HG02943 (cell line): ENCODE results near the gene GSTM3.
"Not testable (repeated sequence)": the region's sequence is repeated elsewhere in the genome, so short reads cannot be mapped to it uniquely, and the experiment has no call there.

Experiments
- ATAC-seq: cut with Tn5 transposase; IDR thresholded peaks from one replicate; pipeline ENCODE4 v1.9.1; 2021; ENCODE audit warnings: mild to moderate bottlenecking, low read depth, moderate library complexity; ENCODE audit not compliant: unreplicated experiment

Gene GSTM3

GRCh38 chr1:109776206-109776835, 35.5 kb upstream of the GSTM3 start:
- no peak for ATAC-seq

- no peak for ATAC-seq
These were observed 34.6 kb upstream of the GSTM3 start for GRCh38 chr1:109775398-109775797.

- ATAC-seq: no peak
These were observed 33.2 kb upstream of the GSTM3 start for GRCh38 chr1:109773900-109774485.

- ATAC-seq: no peak
These were observed 32.5 kb upstream of the GSTM3 start for GRCh38 chr1:109773203-109773899.

GRCh38 chr1:109772658-109773202, 31.9 kb upstream of the GSTM3 start:
- no peak for ATAC-seq

- ATAC-seq: no peak
These were observed 31.1 kb upstream of the GSTM3 start for GRCh38 chr1:109771712-109772657.

- no peak for ATAC-seq
These were observed 29.7 kb upstream of the GSTM3 start for GRCh38 chr1:109770331-109771095.

- no peak for ATAC-seq
These were observed 28.7 kb upstream of the GSTM3 start for GRCh38 chr1:109769330-109770078.

- no peak for ATAC-seq
These were observed 28.0 kb upstream of the GSTM3 start for GRCh38 chr1:109768820-109769219.

- no peak for ATAC-seq
These were observed 27.5 kb upstream of the GSTM3 start for GRCh38 chr1:109768335-109768650.

GRCh38 chr1:109767637-109768334, 26.9 kb upstream of the GSTM3 start:
- no peak for ATAC-seq

GRCh38 chr1:109766991-109767636, 26.3 kb upstream of the GSTM3 start:
- ATAC-seq: not testable (repeated sequence)

- ATAC-seq: no peak
These were observed 25.2 kb upstream of the GSTM3 start for GRCh38 chr1:109765896-109766615.

GRCh38 chr1:109765483-109765815, 24.6 kb upstream of the GSTM3 start:
- no peak for ATAC-seq

- no peak for ATAC-seq
These were observed 24.0 kb upstream of the GSTM3 start for GRCh38 chr1:109764561-109765482.

- ATAC-seq: no peak
These were observed 23.0 kb upstream of the GSTM3 start, which contains the start of gene EPS8L3 for GRCh38 chr1:109763646-109764415. EPS8L3 (minus strand) TSS chr1:109763923; CDS start chr1:109761749, 2,174 bp downstream.
